Stimulated activated CD4-positive, alpha-beta T cell treated with anti-CD3 and anti-CD28 coated beads, Interleukin-2, amount 100 ng/mL, for 4 hours (primary cell): ENCODE results near the gene SST.

Source experiments
- DNase-seq: peaks from one replicate; pipeline ENCODE4 v3.0.0-alpha.2; 2020; ENCODE audit warnings: low read depth

The SST gene

DNA sequence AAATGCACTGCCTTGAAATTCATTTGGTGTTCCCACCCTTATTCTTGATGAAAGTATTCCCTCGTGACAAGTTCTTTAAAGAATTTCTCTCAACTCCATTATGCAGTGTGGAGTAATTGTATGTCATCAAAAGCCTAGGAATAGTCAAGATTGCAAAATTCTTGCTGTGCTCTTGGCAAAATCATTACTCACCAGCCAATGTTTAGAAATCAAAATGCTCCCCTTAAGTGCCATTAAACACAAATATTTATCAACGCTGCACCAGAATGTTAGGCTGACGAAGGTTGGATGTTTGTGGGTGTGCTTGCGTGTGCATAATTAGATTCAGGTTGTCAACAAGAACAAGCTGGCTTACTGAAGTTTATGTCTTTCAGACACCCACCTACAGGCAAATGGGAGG is 40.5 kb downstream of the SST start:
- no peak for DNase-seq

GRCh38 chr3:187628169-187628568 is 42.0 kb downstream of the SST start:
- no peak for DNase-seq

DNA sequence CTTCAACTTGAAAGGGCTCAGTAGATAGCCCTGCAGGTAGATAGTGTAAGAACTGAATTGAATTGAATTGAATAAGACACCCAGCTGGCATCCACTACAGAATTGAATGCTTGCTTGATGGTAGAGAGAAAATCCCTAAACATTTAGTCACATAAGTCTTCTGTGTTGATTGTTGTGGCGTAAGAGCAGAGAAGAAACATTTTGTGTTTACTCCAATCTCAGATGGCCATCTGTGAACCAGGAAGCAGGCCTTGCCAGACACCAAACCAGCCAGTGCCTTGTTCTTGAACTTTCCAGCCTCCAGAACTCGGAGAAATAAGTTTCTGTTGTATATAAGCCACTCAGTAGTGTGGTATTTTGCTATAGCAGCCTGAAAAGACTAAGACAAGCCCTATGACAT is 43.6 kb downstream of the SST start:
- DNase-seq, result no peak

DNA sequence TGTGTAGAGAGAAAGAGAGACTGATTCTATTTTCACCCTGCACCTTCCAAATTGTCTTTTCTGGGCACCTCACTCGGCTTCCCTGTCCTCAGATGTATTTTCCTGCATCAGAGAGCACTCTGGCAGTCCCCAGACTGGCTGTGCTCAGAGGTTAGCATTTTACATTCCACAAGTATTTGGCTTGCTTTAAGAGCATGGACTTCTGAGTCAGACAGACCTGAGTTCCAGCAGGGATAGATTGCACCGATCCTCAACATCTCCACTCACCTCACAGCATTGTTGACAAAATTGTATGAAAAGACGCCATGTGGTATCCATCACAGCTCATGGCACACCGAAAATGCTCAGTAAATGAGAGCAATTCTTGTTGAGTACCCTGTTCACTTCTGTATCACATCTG is 45.6 kb downstream of the SST start:
- no peak for DNase-seq

DNA sequence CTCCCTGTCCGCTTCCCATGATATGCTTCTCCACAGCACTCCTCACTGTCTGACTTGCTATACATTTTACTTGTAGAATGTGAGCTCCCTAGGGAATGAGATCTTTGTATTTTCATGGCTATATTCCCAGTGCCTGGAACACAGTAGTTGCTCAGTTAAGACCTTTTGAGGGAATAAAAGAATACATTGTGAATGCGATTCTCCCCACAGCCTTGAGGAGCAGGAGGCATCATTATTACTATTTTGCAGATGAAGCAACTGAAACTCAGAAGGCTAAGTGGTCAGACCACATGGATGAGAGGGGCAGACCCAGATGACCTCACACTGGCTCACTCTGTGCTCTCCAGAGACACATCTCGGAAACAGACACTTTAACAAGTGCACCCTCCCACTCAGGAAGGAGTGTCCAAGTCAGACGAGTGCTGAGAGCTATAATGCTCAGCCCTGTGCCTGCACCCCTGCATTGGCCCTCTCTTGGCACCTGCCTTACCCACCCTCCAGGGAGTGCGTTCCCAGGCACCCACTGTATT is 46.8 kb downstream of the SST start:
- no peak for DNase-seq

DNA sequence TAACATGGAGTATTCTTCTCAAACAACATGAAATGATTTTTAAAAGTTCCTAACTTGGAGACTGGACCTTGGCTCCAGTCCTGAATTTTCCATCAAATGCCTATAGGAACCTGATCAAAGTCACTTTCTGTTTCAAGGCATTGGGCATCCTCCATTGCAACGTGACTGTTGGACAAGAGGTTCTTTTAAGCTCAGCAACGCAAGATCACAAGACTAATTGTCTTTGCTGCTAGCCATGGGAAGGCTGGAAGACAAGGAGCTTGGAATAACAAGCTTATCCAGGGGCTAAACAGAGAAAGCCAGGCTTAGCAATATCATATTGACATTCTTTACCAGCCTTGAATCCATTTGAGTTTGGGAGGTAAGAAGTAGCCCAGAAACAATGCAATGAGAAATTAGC is 48.3 kb downstream of the SST start:
- no peak for DNase-seq

DNA sequence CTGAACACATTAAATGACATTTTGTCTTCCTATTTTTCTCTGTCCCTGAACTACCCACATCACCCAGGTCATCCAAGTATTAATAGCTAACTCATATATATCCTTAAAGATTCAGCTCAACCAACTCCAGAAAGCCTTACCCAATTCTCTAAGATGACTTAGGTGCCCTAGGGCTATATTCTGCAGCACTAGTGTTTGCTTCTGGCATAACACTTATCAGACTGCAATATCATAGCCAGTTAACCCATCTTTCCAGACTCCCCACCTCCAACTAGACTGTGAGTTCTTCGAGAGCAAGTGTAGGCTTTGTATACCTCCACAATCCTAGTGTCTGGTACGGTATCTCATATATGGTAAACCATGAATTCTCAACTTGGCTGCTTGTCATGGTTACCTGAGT is 50.7 kb downstream of the SST start:
- DNase-seq, result no peak
